NCI-H2227 treated with DMSO at 0.1 percent for 48 hours (cell line): ENCODE results near the gene CDH4.
A peak's percentile ranks its signal among the peaks of the same experiment; 100 is the strongest.

Source experiments
- DNase-seq: peaks from one replicate; lab custom pipeline; 2025; lab: John Stamatoyannopoulos, UW

The CDH4 gene

GRCh38 chr20:61631751-61632150, 379.7 kb downstream of the CDH4 start:
- DNase-seq = no peak

- DNase-seq = no peak
Measured at GRCh38 chr20:61633004-61633403, 380.9 kb downstream of the CDH4 start.

GRCh38 chr20:61634376-61635145, 382.5 kb downstream of the CDH4 start:
- no peak for DNase-seq

GRCh38 chr20:61635721-61636455, 383.8 kb downstream of the CDH4 start:
- no peak for DNase-seq

- no peak for DNase-seq
Measured at GRCh38 chr20:61636531-61637116, 384.6 kb downstream of the CDH4 start.

- peak; percentile 90 for DNase-seq
Measured at GRCh38 chr20:61638802-61639585, 386.9 kb downstream of the CDH4 start.

- DNase-seq = peak; percentile 57
Measured at GRCh38 chr20:61640131-61640870, 388.2 kb downstream of the CDH4 start.

GRCh38 chr20:61640871-61641245, 388.8 kb downstream of the CDH4 start:
- no peak for DNase-seq

GRCh38 chr20:61643656-61644377, 391.8 kb downstream of the CDH4 start:
- no peak for DNase-seq

- no peak for DNase-seq
Measured at GRCh38 chr20:61644378-61645076, 392.5 kb downstream of the CDH4 start.

GRCh38 chr20:61645732-61646131, 393.7 kb downstream of the CDH4 start:
- DNase-seq = no peak

GRCh38 chr20:61646453-61646852, 394.4 kb downstream of the CDH4 start:
- DNase-seq = no peak

GRCh38 chr20:61646986-61647385, 394.9 kb downstream of the CDH4 start:
- DNase-seq = no peak

- DNase-seq = no peak
Measured at GRCh38 chr20:61647702-61648101, 395.6 kb downstream of the CDH4 start.

GRCh38 chr20:61649105-61649859, 397.2 kb downstream of the CDH4 start:
- no peak for DNase-seq

GRCh38 chr20:61649860-61650162, 397.8 kb downstream of the CDH4 start:
- DNase-seq = no peak

- DNase-seq = no peak
Measured at GRCh38 chr20:61650912-61651733, 399.1 kb downstream of the CDH4 start.

- no peak for DNase-seq
Measured at GRCh38 chr20:61652146-61652545, 400.1 kb downstream of the CDH4 start.

GRCh38 chr20:61654726-61655125, 402.7 kb downstream of the CDH4 start:
- DNase-seq = no peak
